GM18517 (cell line): ENCODE results near the gene FAM9C.
A peak's percentile ranks its signal among the peaks of the same experiment; 100 is the strongest.
"Not testable (repeated sequence)": the region's sequence is repeated elsewhere in the genome, so short reads cannot be mapped to it uniquely, and the experiment has no call there.

Experiments
- ATAC-seq: cut with Tn5 transposase; IDR thresholded peaks from one replicate; pipeline ENCODE4 v1.9.1; 2021; ENCODE audit warnings: mild to moderate bottlenecking, moderate library complexity; ENCODE audit not compliant: unreplicated experiment

FAM9C gene

GRCh38 chrX:13076176-13076961 lies 31.9 kb upstream of the FAM9C start:
- ATAC-seq, result no peak

- ATAC-seq, result peak; percentile 87
Observed at GRCh38 chrX:13074297-13075262, 30.2 kb upstream of the FAM9C start.

- ATAC-seq, result no peak
Observed at GRCh38 chrX:13069771-13070416, 25.5 kb upstream of the FAM9C start.

GRCh38 chrX:13068651-13069050 lies 24.2 kb upstream of the FAM9C start:
- no peak for ATAC-seq

GRCh38 chrX:13067773-13068172 lies 23.4 kb upstream of the FAM9C start:
- ATAC-seq, result no peak

- ATAC-seq, result no peak
Observed at GRCh38 chrX:13066391-13066790, 22.0 kb upstream of the FAM9C start.

- no peak for ATAC-seq
Observed at GRCh38 chrX:13064599-13065143, 20.3 kb upstream of the FAM9C start.

GRCh38 chrX:13063124-13063523 lies 18.7 kb upstream of the FAM9C start:
- not testable (repeated sequence) for ATAC-seq

- not testable (repeated sequence) for ATAC-seq
Observed at GRCh38 chrX:13062331-13062730, 17.9 kb upstream of the FAM9C start.

GRCh38 chrX:13061215-13061708 lies 16.8 kb upstream of the FAM9C start:
- ATAC-seq, result not testable (repeated sequence)

GRCh38 chrX:13059637-13060499 lies 15.4 kb upstream of the FAM9C start:
- ATAC-seq, result no peak

- peak; percentile 44 for ATAC-seq
Observed at GRCh38 chrX:13055486-13055885, 11.1 kb upstream of the FAM9C start.

GRCh38 chrX:13053171-13053570 lies 8.8 kb upstream of the FAM9C start:
- no peak for ATAC-seq

- peak; percentile 73 for ATAC-seq
Observed at GRCh38 chrX:13051529-13052172, 7.2 kb upstream of the FAM9C start.

- ATAC-seq, result no peak
Observed at GRCh38 chrX:13051167-13051528, 6.7 kb upstream of the FAM9C start.

- ATAC-seq, result no peak
Observed at GRCh38 chrX:13050151-13050550, 5.7 kb upstream of the FAM9C start.

- no peak for ATAC-seq
Observed at GRCh38 chrX:13048280-13048679, 3.9 kb upstream of the FAM9C start.

GRCh38 chrX:13047759-13048158 lies 3.3 kb upstream of the FAM9C start:
- no peak for ATAC-seq

GRCh38 chrX:13046141-13046855 lies 1.9 kb upstream of the FAM9C start:
- no peak for ATAC-seq
